ENCODE results near the gene AHSA1. TPM values are rescaled to one million over a fixed set of nuclear protein-coding genes. Genes with fewer than 3 reads are reported as not detected.

Gene AHSA1
- total RNA-seq, 2 experiments from 2014 or later = 28.7 to 33.7 TPM

- ChIA-PET POLR2A (no interaction called here), CTCF (no interaction called here)
- Histone ChIP-seq H3K27me3 (ENCODE audit: control insufficient read depth in 1 of 2, insufficient read depth in 2 of 2, low read length in 2 of 2) (no peaks in the 10 kb centered on the region), H3K27ac (ENCODE audit: low read depth in 1 of 2, low read length in 2 of 2) (no peak overlapping the region), H3K4me1 (ENCODE audit: insufficient read depth, low read length) (no peaks in the 10 kb centered on the region), H3K36me3 (ENCODE audit: insufficient read depth, low read length) (peaks cover 71% of the 10 kb centered on the region), H3K4me3 (ENCODE audit: low read length) (no peak overlapping the region), H3K9me3 (ENCODE audit: control insufficient read depth in 1 of 2, insufficient read depth in 1 of 2, low read length in 2 of 2) (peaks cover 0 to 5% of the 10 kb centered on the region in 2 experiments)
- Mint-ChIP-seq H3K36me3 (ENCODE audit: low read depth) (peaks cover 97% of the 10 kb centered on the region), H3K27ac (no peak overlapping the region), H3K27me3 (no peaks in the 10 kb centered on the region), H3K4me3 (no peak overlapping the region), H3K9me3 (peaks cover 7% of the 10 kb centered on the region), H3K4me1 (ENCODE audit: low read depth) (no peaks in the 10 kb centered on the region)
- no peak for DNase-seq
- no peak for TF ChIP-seq CTCF (IDR thresholded peaks at IDR 0.05)
- no peak for ATAC-seq (ENCODE audit: poor library complexity)
- intact Hi-C loops (cut with DNase I, micrococcal nuclease) = no loop called here
Measured at GRCh38 chr14:77424862-77425261, 33.0 kb upstream of the AHSA1 start.

GRCh38 chr14:77426396-77426795 is 31.5 kb upstream of the AHSA1 start:
- H3K9me3 ChIP-seq (ENCODE audit: control insufficient read depth in 1 of 2, insufficient read depth in 1 of 2, low read length in 2 of 2) = no peaks in the 10 kb centered on the region
- ChIA-PET POLR2A (no interaction called here), CTCF (interaction anchor here (0.5 kb wide), 1 partner anchor 103 kb away, joined by 3 read pairs; no protein-coding TSS in a partner anchor)
- no peak for TF ChIP-seq CTCF (IDR thresholded peaks at IDR 0.05)
- intact Hi-C loops (cut with DNase I, micrococcal nuclease) = no loop called here
- Mint-ChIP-seq H3K4me3 (no peak overlapping the region), H3K9me3 (peaks cover 3% of the 10 kb centered on the region), H3K36me3 (ENCODE audit: low read depth) (peaks cover 96% of the 10 kb centered on the region), H3K27ac (no peak overlapping the region), H3K4me1 (ENCODE audit: low read depth) (no peaks in the 10 kb centered on the region), H3K27me3 (no peaks in the 10 kb centered on the region)
- no peak overlapping the region for H3K4me3 ChIP-seq (ENCODE audit: low read length)
- DNase-seq = no peak
- no peaks in the 10 kb centered on the region for H3K4me1 ChIP-seq (ENCODE audit: insufficient read depth, low read length)
- H3K27ac ChIP-seq (ENCODE audit: low read depth in 1 of 2, low read length in 2 of 2) = no peak overlapping the region
- H3K36me3 ChIP-seq (ENCODE audit: insufficient read depth, low read length) = peaks cover 83% of the 10 kb centered on the region
- no peak for ATAC-seq (ENCODE audit: poor library complexity)
- no peaks in the 10 kb centered on the region for H3K27me3 ChIP-seq (ENCODE audit: control insufficient read depth in 1 of 2, insufficient read depth in 2 of 2, low read length in 2 of 2)

- ChIA-PET CTCF (no interaction called here), POLR2A (no interaction called here)
- Mint-ChIP-seq H3K4me1 (ENCODE audit: low read depth) (no peaks in the 10 kb centered on the region), H3K9me3 (no peaks in the 10 kb centered on the region), H3K27ac (no peak overlapping the region), H3K27me3 (no peaks in the 10 kb centered on the region), H3K36me3 (ENCODE audit: low read depth) (peaks cover 85% of the 10 kb centered on the region), H3K4me3 (no peak overlapping the region)
- Histone ChIP-seq H3K4me3 (ENCODE audit: low read length) (no peak overlapping the region), H3K9me3 (ENCODE audit: control insufficient read depth in 1 of 2, insufficient read depth in 1 of 2, low read length in 2 of 2) (no peaks in the 10 kb centered on the region), H3K27me3 (ENCODE audit: control insufficient read depth in 1 of 2, insufficient read depth in 2 of 2, low read length in 2 of 2) (no peaks in the 10 kb centered on the region), H3K4me1 (ENCODE audit: insufficient read depth, low read length) (no peaks in the 10 kb centered on the region), H3K36me3 (ENCODE audit: insufficient read depth, low read length) (peaks cover 73% of the 10 kb centered on the region), H3K27ac (ENCODE audit: low read depth in 1 of 2, low read length in 2 of 2) (no peak overlapping the region)
- DNase-seq = no peak
- no peak for ATAC-seq (ENCODE audit: poor library complexity)
- no peak for TF ChIP-seq CTCF (IDR thresholded peaks at IDR 0.05)
- intact Hi-C loops (cut with DNase I, micrococcal nuclease) = no loop called here
Measured at GRCh38 chr14:77436042-77436441, 21.9 kb upstream of the AHSA1 start.
